Measurements from ENCODE around the gene POLR2E. TPM values are rescaled to one million over a fixed set of nuclear protein-coding genes. Genes with fewer than 3 reads are reported as not detected.

The POLR2E gene
- total RNA-seq, 1 donor = 70.2 TPM

DNA sequence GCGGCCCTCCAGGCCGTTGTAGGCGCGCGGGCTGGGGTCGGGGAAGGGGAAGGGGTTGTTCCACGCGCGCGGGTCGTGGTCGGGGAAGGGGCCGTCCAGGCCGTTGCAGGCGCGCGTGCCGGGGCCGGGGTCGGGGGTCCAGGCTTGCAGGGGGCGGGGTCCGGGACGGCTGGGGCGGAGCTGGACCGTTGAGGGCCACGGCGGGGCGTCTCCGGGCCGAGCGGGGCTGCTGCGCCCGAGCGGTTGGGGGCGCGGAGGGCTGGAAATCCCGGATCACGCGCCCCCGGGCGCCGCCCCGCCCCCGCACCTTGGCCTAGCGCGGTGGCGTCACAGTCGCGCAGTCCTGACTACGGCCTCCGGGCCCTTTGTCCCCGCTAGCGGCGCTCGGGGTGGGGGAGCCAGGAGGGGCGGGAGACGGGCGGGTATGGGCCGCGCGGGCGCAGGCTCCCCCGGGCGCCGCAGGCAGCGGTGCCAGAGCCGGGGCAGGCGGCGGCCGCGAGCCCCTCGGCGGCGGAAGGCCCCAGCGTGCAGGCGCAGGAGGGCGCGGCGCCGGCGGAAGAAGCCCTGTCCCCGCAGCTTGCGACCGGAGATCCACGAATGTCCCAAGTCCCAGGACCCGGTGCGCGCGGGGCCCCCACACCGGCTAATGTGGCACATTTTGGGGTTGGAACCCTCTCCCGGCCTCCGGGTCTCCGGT is 9.3 kb upstream of the POLR2E start:
- Histone ChIP-seq H3K4me1 (ENCODE audit: insufficient read depth, low read length) (peaks cover 34% of the 10 kb centered on the region), H3K27ac (ENCODE audit: low read depth, low read length) (peak overlapping the region; percentile 66), H4K20me1 (ENCODE audit: insufficient read depth, low read length) (peaks cover 29% of the 10 kb centered on the region), H3K27me3 (ENCODE audit: insufficient read depth, low read length) (no peaks in the 10 kb centered on the region), H3K4me3 (ENCODE audit: insufficient read depth, low read length) (peak overlapping the region; percentile 80), H3K36me3 (ENCODE audit: insufficient read depth, low read length) (peaks cover 26% of the 10 kb centered on the region), H3K9me3 (ENCODE audit: low read depth, low read length) (no peaks in the 10 kb centered on the region), H3K4me2 (ENCODE audit: insufficient read depth, low read length) (peak overlapping the region; percentile 83), H2AFZ (ENCODE audit: low read length) (no peak overlapping the region), H3K79me2 (ENCODE audit: insufficient read depth, low read length) (no peaks in the 10 kb centered on the region)
- DNase-seq (ENCODE audit: insufficient read length, low spot score, missing footprints) = peak; percentile 99
- TF ChIP-seq, protein P1, sequence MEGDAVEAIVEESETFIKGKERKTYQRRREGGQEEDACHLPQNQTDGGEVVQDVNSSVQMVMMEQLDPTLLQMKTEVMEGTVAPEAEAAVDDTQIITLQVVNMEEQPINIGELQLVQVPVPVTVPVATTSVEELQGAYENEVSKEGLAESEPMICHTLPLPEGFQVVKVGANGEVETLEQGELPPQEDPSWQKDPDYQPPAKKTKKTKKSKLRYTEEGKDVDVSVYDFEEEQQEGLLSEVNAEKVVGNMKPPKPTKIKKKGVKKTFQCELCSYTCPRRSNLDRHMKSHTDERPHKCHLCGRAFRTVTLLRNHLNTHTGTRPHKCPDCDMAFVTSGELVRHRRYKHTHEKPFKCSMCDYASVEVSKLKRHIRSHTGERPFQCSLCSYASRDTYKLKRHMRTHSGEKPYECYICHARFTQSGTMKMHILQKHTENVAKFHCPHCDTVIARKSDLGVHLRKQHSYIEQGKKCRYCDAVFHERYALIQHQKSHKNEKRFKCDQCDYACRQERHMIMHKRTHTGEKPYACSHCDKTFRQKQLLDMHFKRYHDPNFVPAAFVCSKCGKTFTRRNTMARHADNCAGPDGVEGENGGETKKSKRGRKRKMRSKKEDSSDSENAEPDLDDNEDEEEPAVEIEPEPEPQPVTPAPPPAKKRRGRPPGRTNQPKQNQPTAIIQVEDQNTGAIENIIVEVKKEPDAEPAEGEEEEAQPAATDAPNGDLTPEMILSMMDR (IDR thresholded peaks at IDR 0.05; ENCODE audit: extremely low read depth, low read depth, low read length) = no peak

DNA sequence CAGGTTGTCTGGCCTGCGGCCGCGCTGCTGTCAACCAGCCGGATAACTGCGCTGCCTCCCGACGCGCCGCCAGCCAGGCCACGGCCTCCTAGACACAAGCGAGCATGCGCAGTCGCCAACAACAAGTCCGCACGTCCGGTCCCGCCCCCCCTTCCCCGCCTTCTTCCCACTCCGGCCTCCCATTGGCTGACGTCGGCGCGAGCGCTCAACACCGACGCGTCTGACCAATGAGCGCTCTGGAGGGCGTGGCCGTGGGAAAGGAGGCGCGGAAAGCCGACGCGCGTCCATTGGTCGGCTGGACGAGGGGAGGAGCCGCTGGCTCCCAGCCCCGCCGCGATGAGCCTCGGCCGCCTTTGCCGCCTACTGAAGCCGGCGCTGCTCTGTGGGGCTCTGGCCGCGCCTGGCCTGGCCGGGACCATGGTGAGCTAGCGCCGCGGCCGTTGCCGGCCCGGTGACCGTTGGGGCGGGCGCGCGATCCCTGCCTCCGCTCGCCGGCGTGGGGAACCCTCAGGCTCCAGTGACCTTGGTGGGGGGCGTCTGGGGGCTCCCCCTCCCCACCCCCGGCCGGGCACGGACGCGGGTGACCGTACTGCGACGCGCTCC is 8.6 kb upstream of the POLR2E start, which contains the start of gene GPX4:
GPX4 (plus strand) TSS at position 287 of the 603 bp plus-strand sequence; CDS start at position 337, 50 bp downstream.
- peaks cover 23% of the 10 kb centered on the region for H3K36me3 ChIP-seq (ENCODE audit: insufficient read depth, low read length)
- no peak within 1 kb of the TSS for H2AFZ ChIP-seq (ENCODE audit: low read length)
- H4K20me1 ChIP-seq (ENCODE audit: insufficient read depth, low read length) = peaks cover 29% of the 10 kb centered on the region
- H3K4me1 ChIP-seq (ENCODE audit: insufficient read depth, low read length) = peaks cover 40% of the 10 kb centered on the region
- no peaks in the 10 kb centered on the region for H3K27me3 ChIP-seq (ENCODE audit: insufficient read depth, low read length)
- H3K79me2 ChIP-seq (ENCODE audit: insufficient read depth, low read length) = no peaks in the 10 kb centered on the region
- H3K27ac ChIP-seq (ENCODE audit: low read depth, low read length) = peak within 1 kb of the TSS; percentile 97
- peak; percentile 100 for DNase-seq (ENCODE audit: insufficient read length, low spot score, missing footprints)
- H3K4me2 ChIP-seq (ENCODE audit: insufficient read depth, low read length) = peak within 1 kb of the TSS; percentile 84
- peak within 1 kb of the TSS; percentile 80 for H3K4me3 ChIP-seq (ENCODE audit: insufficient read depth, low read length)
- H3K9me3 ChIP-seq (ENCODE audit: low read depth, low read length) = no peaks in the 10 kb centered on the region
- TF ChIP-seq, protein P1 (IDR thresholded peaks at IDR 0.05; ENCODE audit: extremely low read depth, low read depth, low read length) = no peak

DNA sequence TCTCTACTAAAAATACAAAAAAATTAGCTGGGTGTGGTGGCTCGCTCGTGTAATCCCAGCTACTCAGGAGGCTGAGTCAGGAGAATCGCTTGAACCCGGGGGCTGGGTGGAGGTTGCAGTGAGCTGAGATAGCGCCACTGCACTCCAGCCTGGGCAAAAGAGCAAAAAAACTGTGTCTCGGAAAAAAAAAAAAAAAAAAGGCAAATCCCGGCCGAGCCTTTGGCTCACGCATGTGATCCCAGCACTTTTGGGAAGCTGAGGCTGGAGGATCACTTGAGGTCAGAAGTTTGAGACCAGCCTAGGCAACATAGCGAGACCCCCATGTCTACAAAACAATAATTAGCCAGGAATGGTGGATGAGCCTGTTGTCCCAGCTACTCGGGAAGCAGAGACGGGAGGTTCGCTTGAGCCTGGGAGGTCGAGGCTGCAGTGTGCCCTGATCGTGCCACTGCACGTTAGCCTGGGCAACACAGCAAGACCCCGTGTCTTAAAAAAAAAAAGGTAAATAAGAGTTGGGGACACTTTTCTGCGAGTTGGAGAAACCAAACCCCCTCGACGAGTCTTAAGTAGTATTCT is 8.0 kb upstream of the POLR2E start:
- Histone ChIP-seq H3K4me3 (ENCODE audit: insufficient read depth, low read length) (peak overlapping the region; percentile 50), H3K36me3 (ENCODE audit: insufficient read depth, low read length) (peaks cover 20% of the 10 kb centered on the region), H3K9me3 (ENCODE audit: low read depth, low read length) (no peaks in the 10 kb centered on the region), H3K79me2 (ENCODE audit: insufficient read depth, low read length) (no peaks in the 10 kb centered on the region), H3K4me2 (ENCODE audit: insufficient read depth, low read length) (peak overlapping the region; percentile 84), H3K27ac (ENCODE audit: low read depth, low read length) (peak overlapping the region; percentile 97), H3K27me3 (ENCODE audit: insufficient read depth, low read length) (no peaks in the 10 kb centered on the region), H2AFZ (ENCODE audit: low read length) (no peak overlapping the region), H3K4me1 (ENCODE audit: insufficient read depth, low read length) (peaks cover 44% of the 10 kb centered on the region), H4K20me1 (ENCODE audit: insufficient read depth, low read length) (peaks cover 29% of the 10 kb centered on the region)
- TF ChIP-seq, protein P1 (IDR thresholded peaks at IDR 0.05; ENCODE audit: extremely low read depth, low read depth, low read length) = no peak
- DNase-seq (ENCODE audit: insufficient read length, low spot score, missing footprints) = no peak

Measured in osteoblast (primary cell).